Measurements from ENCODE around the gene TTC31. TPM values are rescaled to one million over a fixed set of nuclear protein-coding genes. Genes with fewer than 3 reads are reported as not detected.
"Not testable (repeated sequence)": the region's sequence is repeated elsewhere in the genome, so short reads cannot be mapped to it uniquely, and the experiment has no call there.

The TTC31 gene
- total and polyA plus RNA-seq, 4 donors, result 5.6 to 21.8 (median 18.3) TPM

DNA sequence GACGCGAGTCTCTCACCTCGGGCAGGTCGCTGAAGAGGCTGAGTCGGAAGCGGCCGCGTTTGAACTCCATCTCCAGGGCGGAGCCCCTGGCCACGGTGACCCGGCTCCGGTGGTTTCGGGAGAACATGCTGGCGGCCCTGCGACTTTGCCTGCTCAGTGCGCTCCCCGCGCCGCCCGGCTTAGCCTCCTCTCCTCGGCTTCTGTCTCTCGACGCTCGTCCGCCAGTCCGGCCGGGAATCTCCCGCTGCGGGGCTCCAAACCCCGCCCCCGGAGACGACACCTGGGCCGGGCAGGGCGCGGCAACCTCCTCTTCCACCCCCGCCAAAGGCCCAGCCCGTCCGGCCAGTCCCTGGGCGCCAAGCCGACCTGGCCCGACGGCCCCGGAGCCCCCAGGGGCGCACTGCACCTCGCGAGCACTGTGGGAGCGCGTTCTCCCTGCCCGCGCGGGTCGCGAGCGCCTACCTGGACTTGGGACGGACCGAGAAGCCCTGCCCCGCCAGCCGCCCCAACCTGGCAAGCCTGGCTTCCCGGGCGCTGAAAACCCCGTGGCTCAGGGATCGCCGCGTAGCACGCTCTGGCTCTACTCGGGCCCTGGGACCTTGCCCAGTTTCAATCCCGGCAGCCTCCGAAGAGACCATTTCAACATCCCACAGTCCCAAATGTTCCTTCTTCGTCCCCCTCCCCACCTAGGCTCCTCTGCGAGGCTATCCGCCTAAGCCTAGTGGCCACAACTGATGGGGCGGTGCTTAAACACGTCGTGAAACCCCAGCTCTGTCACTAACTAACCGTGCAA lies 41.0 kb upstream of the TTC31 start, which contains the start of gene RTKN:
Gene RTKN, minus strand, starts transcription at position 248 of the 793 bp plus-strand sequence. Its CDS starts 121 bp downstream, at position 127.
- Histone ChIP-seq H3K27ac (ENCODE audit: low read depth, low read length) (peak within 1 kb of the TSS; percentile 98), H3K4me3 (ENCODE audit: low read depth, low read length) (peak within 1 kb of the TSS; percentile 63), H3K9me3 (ENCODE audit: control insufficient read depth, insufficient read depth, low read length) (no peaks in the 10 kb centered on the region), H3K4me1 (ENCODE audit: control insufficient read depth, insufficient read depth, low read length) (peaks cover 41% of the 10 kb centered on the region), H3K36me3 (ENCODE audit: control insufficient read depth, insufficient read depth, low read length) (no peaks in the 10 kb centered on the region), H3K27me3 (ENCODE audit: control insufficient read depth, insufficient read depth, low read length) (peaks cover 45% of the 10 kb centered on the region)
- DNase-seq (ENCODE audit: low read depth in 4 of 6, low spot score in 6 of 6), result peak in 1 of 6 donors; percentile 43
- 5% methylated on average over 74 of the region's 75 CpGs for WGBS (ENCODE audit: insufficient coverage)

DNA sequence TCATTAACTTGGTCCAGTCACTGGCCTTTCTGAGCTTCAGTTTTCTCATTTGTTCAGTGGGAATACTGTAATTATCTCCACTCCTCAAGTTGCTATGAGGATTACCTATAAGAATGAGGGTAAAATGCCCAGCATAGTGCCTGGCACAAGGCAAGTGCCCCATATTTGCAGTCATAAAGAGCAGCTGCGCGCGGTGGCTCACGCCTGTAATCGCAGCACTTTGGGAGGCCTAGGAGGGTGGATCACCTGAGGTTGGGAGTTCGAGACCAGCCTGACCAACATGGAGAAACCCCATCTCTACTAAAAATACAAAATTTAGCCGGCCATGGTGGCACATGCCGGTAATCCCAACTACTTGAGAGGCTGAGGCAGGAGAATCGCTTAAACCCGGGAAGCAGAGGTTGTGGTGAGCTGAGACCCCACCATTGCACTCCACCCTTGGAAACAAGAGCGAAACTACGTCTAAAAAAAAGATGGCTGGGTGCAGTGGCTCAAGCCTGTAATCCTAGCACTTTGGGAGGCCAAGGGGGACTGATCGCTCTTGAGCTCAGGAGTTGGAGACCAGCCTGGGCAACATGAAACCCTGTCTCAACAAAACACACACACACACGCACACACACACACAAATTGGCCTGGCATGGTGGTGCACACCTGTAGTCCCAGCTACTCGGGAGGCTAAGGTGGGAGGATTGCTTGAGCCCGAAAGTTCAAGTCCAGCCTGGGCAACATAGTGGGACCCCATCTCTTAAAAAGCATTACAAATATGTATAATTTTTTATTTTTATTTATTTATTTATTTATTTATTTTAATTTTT lies 40.2 kb upstream of the TTC31 start:
- Histone ChIP-seq H3K4me3 (ENCODE audit: low read depth, low read length) (peak overlapping the region; percentile 63), H3K27me3 (ENCODE audit: control insufficient read depth, insufficient read depth, low read length) (peaks cover 45% of the 10 kb centered on the region), H3K27ac (ENCODE audit: low read depth, low read length) (peak overlapping the region; percentile 40), H3K4me1 (ENCODE audit: control insufficient read depth, insufficient read depth, low read length) (peaks cover 40% of the 10 kb centered on the region)
- H3K36me3 ChIP-seq (ENCODE audit: control insufficient read depth, insufficient read depth, low read length); H3K9me3 ChIP-seq (ENCODE audit: control insufficient read depth, insufficient read depth, low read length); DNase-seq (ENCODE audit: low read depth in 4 of 6, low spot score in 6 of 6): not testable (repeated sequence)
- 93% methylated on average over 7 of the region's 16 CpGs for WGBS (ENCODE audit: insufficient coverage)

DNA sequence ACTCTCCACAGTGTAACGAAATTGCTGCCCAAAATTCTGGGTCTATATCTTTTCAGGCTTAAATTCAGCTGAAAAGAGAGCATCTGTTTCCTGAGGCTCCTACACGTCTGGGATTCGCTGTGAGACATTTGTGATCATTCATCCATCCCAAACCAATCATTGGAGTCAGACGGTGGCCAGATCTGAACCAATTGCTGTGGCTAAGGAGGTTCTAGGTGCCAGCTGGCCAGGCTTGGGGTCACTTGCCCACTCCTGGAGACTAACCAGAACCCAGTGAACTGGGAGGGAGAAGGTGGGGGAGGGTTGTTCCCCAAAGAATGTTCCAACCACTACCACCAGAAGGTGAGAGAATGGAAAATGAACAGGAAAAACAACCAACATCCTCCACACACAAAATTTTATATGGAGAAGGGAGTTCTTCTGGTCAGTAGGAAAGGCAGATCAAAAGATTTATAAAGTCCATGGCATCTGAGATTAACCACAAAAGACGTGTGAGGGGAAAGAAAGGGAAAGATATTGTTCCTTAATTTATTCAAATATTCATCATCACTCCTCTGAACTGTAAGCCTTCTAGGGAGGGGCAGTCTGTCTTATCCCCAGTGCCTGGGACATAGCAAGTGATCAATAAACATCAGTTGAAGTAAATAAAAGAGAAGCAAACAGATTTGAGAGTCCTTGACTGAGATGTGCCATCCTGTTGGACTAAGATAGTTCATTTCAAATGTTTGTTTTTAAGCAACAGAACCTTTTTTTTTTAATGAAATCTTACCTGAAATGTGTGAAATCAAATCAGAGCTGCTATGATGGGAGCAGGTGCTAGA lies 38.2 kb upstream of the TTC31 start:
- WGBS (ENCODE audit: insufficient coverage), result 0% methylated on average over 2 of the region's 5 CpGs
- peaks cover 39% of the 10 kb centered on the region for H3K27me3 ChIP-seq (ENCODE audit: control insufficient read depth, insufficient read depth, low read length)
- peaks cover 25% of the 10 kb centered on the region for H3K4me1 ChIP-seq (ENCODE audit: control insufficient read depth, insufficient read depth, low read length)
- DNase-seq (ENCODE audit: low read depth in 4 of 6, low spot score in 6 of 6), result peak in 1 of 6 donors; percentile 24
- H3K4me3 ChIP-seq (ENCODE audit: low read depth, low read length), result no peak overlapping the region
- peak overlapping the region; percentile 16 for H3K27ac ChIP-seq (ENCODE audit: low read depth, low read length)
- no peaks in the 10 kb centered on the region for H3K9me3 ChIP-seq (ENCODE audit: control insufficient read depth, insufficient read depth, low read length)
- no peaks in the 10 kb centered on the region for H3K36me3 ChIP-seq (ENCODE audit: control insufficient read depth, insufficient read depth, low read length)

DNA sequence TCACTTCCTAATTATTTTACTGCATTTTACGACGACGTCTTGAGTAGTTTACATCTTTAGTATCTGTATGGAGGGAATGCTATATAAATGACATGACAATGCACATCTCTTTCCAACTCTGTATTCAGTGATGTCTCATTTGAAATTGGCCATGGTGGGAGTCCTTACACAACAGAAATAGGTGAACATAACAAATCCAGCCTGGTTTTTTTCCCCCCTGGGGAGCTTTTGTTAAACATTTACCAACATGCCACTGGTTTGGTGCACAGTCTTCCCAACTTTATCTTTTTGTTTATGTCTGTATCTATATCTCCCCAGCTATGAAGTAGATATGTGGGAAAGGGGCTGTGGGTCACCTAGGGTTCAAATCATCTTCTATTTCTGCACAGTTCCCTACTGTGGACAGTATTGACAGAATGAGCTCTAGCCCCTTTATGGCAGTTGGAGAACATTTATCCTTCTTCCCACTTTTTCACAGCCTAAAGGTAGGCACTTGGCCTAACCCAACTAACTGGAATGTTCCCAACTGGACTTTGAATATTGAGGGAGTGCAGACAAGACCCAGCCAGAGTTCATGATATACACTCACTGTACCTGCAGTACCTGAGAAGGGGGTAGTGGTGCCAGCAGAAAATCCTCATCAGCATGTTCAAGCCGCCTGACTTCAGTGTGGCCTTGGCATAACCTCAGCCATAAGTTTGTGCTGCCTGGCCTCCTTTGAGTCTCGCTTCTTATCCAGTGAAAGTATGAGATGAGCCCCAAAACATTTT lies 35.5 kb upstream of the TTC31 start:
- H3K27me3 ChIP-seq (ENCODE audit: control insufficient read depth, insufficient read depth, low read length), result peaks cover 11% of the 10 kb centered on the region
- no peaks in the 10 kb centered on the region for H3K4me1 ChIP-seq (ENCODE audit: control insufficient read depth, insufficient read depth, low read length)
- no peaks in the 10 kb centered on the region for H3K9me3 ChIP-seq (ENCODE audit: control insufficient read depth, insufficient read depth, low read length)
- DNase-seq (ENCODE audit: low read depth in 4 of 6, low spot score in 6 of 6), result no peak
- no CpG with 5 or more reads among the region's 5 CpGs for WGBS (ENCODE audit: insufficient coverage)
- no peak overlapping the region for H3K4me3 ChIP-seq (ENCODE audit: low read depth, low read length)
- H3K27ac ChIP-seq (ENCODE audit: low read depth, low read length), result no peak overlapping the region
- H3K36me3 ChIP-seq (ENCODE audit: control insufficient read depth, insufficient read depth, low read length), result no peaks in the 10 kb centered on the region

DNA sequence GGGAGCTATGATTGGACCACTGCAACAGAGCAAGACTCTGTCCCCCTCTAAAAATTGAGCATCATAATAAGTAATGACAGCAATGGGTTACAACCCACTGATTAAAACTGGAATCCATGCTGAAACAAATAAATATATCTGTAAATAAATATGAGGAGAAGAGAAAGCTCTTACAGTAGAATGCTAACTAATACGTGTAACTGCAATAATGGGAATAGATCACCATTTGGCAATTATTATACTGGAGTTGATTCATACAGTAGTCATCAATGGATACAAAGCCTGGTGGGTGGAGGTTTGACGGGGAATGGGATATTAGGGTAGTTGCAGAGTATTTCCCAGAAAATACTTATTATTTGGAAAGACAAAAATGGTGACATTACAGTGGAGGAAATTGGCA lies 34.1 kb upstream of the TTC31 start:
- H3K36me3 ChIP-seq (ENCODE audit: control insufficient read depth, insufficient read depth, low read length), result no peaks in the 10 kb centered on the region
- no peaks in the 10 kb centered on the region for H3K4me1 ChIP-seq (ENCODE audit: control insufficient read depth, insufficient read depth, low read length)
- H3K27ac ChIP-seq (ENCODE audit: low read depth, low read length), result no peak overlapping the region
- DNase-seq (ENCODE audit: low read depth in 4 of 6, low spot score in 6 of 6), result no peak
- H3K27me3 ChIP-seq (ENCODE audit: control insufficient read depth, insufficient read depth, low read length), result peaks cover 5% of the 10 kb centered on the region
- H3K4me3 ChIP-seq (ENCODE audit: low read depth, low read length), result no peak overlapping the region
- no CpG with 5 or more reads among the region's 2 CpGs for WGBS (ENCODE audit: insufficient coverage)
- no peaks in the 10 kb centered on the region for H3K9me3 ChIP-seq (ENCODE audit: control insufficient read depth, insufficient read depth, low read length)

DNA sequence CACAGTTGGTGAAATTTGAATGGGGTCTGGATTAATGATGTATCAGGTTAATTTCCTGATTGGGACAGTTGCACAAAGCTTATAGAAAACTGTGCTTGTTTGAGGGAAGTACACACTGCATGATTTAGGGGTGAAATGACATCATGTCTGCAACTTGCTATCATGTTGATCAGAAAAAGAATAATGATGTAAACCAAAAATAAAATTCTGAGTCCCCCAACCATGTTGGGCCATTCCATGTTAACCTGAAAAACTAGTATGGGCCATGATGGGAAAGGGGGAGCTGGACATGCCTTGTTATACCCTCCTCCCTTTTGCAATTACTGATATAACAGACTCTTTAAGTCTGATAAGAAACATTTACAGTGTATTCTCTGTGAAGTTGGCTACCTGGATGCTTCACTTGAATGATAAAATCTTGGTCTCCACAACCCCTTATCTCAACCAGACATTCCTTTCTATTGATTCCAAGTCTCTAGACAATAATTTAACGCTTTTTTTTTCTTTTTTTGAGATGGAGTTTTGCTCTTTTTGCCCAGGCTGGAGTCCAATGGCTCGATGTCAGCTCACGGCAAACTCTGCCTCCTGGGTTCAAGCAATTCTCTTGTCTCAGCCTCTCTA lies 32.2 kb upstream of the TTC31 start:
- WGBS (ENCODE audit: insufficient coverage), result 93% methylated on average over 2 of the region's 3 CpGs
- Histone ChIP-seq H3K9me3 (ENCODE audit: control insufficient read depth, insufficient read depth, low read length) (no peaks in the 10 kb centered on the region), H3K36me3 (ENCODE audit: control insufficient read depth, insufficient read depth, low read length) (no peaks in the 10 kb centered on the region), H3K27me3 (ENCODE audit: control insufficient read depth, insufficient read depth, low read length) (no peaks in the 10 kb centered on the region), H3K4me3 (ENCODE audit: low read depth, low read length) (no peak overlapping the region), H3K27ac (ENCODE audit: low read depth, low read length) (no peak overlapping the region), H3K4me1 (ENCODE audit: control insufficient read depth, insufficient read depth, low read length) (peaks cover 8% of the 10 kb centered on the region)
- DNase-seq (ENCODE audit: low read depth in 4 of 6, low spot score in 6 of 6), result no peak

DNA sequence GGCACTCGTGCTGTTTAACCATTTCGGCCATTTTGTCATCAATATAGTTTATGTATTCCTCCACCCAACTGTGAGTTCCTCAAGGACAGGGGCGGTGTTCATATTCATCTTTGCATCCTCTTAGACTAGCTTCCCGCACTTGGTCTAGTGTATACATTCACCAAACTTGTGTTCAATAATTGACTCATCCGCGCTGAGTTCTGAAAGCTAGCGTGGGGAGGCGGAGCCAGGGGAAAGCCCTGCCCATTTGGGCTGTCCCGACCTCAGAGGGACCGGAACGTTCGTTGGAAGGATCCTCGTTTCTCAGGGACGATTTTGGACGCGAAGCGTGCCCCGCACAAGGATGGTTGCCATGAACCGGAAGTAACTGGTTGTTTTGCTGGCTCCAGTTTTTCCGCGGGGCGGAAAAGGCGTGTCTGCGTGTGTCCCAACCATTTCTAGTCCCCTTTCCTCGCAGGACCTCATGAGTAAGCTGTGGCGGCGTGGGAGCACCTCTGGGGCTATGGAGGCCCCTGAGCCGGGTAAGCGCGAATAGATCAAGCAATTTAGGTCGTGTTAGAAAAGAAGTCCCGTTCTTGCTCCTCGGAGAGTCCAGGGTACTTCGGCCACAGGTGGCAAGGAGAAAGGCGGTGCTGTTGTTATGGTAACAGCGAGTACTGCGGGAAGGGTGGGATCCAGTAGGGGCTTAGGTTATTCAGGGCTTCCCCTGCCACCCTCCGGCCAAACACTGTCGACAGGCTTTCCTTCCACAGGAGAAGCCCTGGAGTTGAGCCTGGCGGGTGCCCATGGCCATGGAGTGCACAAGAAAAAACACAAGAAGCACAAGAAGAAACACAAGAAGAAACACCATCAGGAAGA lies 28.0 kb upstream of the TTC31 start, which contains the start of gene INO80B:
Gene INO80B, plus strand, starts transcription at position 434 of the 858 bp plus-strand sequence. Its CDS starts 30 bp downstream, at position 464.
- peak; percentile 96 to 99 (median 98) for DNase-seq (ENCODE audit: low read depth in 4 of 6, low spot score in 6 of 6)
- 1% methylated on average over 34 of the region's 40 CpGs for WGBS (ENCODE audit: insufficient coverage)

DNA sequence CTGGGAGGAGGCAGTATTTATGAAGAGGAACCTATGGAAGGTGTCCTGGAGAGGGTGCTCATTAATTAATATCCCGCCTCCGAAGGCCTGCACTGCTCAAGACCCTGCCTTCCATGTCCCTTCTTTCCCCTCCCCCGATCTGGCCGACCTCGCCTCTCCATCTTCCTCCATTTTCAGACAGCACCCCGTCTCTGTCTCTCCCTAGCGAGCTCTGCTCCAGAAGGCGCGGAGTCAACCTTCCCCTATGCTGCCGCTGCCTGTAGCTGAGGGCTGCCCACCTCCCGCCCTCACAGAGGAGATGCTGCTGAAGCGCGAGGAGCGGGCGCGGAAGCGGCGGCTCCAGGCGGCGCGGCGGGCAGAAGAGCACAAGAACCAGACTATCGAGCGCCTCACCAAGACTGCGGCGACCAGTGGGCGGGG lies 25.7 kb upstream of the TTC31 start:
- Histone ChIP-seq H3K27me3 (ENCODE audit: control insufficient read depth, insufficient read depth, low read length) (no peaks in the 10 kb centered on the region), H3K9me3 (ENCODE audit: control insufficient read depth, insufficient read depth, low read length) (no peaks in the 10 kb centered on the region), H3K4me3 (ENCODE audit: low read depth, low read length) (peak overlapping the region; percentile 88), H3K27ac (ENCODE audit: low read depth, low read length) (peak overlapping the region; percentile 99), H3K36me3 (ENCODE audit: control insufficient read depth, insufficient read depth, low read length) (peaks cover 16% of the 10 kb centered on the region), H3K4me1 (ENCODE audit: control insufficient read depth, insufficient read depth, low read length) (peaks cover 33% of the 10 kb centered on the region)
- under 1% methylated on average over 27 of the region's 27 CpGs for WGBS (ENCODE audit: insufficient coverage)
- DNase-seq (ENCODE audit: low read depth in 4 of 6, low spot score in 6 of 6), result no peak

More for the DNA sequence above, 28.0 kb upstream of the TTC31 start, which contains the start of gene INO80B:
- Histone ChIP-seq H3K4me3 (ENCODE audit: low read depth, low read length) (peak within 1 kb of the TSS; percentile 92), H3K9me3 (ENCODE audit: control insufficient read depth, insufficient read depth, low read length) (no peaks in the 10 kb centered on the region), H3K27me3 (ENCODE audit: control insufficient read depth, insufficient read depth, low read length) (no peaks in the 10 kb centered on the region), H3K4me1 (ENCODE audit: control insufficient read depth, insufficient read depth, low read length) (peaks cover 33% of the 10 kb centered on the region), H3K36me3 (ENCODE audit: control insufficient read depth, insufficient read depth, low read length) (no peaks in the 10 kb centered on the region), H3K27ac (ENCODE audit: low read depth, low read length) (peak within 1 kb of the TSS; percentile 61)
